NOMO-1 treated with dmso at 0.1 percent for 144 hours (cell line): ENCODE results near the gene PRIMPOL.
"Not testable (repeated sequence)": the region's sequence is repeated elsewhere in the genome, so short reads cannot be mapped to it uniquely, and the experiment has no call there.

Experiments
- DNase-seq: peaks from one replicate; lab custom pipeline; 2025; ENCODE audit not compliant: unreplicated experiment; lab: John Stamatoyannopoulos, UW

The PRIMPOL gene

DNA sequence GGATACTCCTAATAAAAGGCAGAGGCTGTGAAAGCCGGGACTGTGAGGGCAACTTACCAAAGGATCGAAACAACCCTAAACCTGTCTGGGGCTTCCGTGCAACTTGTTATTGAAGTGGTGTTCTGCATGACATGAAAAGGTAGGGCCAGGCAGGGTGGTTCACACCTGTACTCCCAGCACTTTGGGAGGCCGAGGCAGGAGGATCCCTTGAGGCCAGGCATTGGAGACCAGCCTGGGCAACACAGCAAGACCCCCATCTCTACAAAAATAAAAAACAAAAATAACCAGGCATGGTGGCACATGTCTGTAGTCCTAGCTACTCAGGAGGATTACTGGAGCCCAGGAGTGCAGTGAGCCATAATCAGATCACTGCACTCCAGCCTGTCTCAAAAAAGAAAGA, 12.6 kb upstream of the PRIMPOL start:
- no peak for DNase-seq

GRCh38 chr4:184641022-184641421, 8.5 kb upstream of the PRIMPOL start:
- DNase-seq: no peak

DNA sequence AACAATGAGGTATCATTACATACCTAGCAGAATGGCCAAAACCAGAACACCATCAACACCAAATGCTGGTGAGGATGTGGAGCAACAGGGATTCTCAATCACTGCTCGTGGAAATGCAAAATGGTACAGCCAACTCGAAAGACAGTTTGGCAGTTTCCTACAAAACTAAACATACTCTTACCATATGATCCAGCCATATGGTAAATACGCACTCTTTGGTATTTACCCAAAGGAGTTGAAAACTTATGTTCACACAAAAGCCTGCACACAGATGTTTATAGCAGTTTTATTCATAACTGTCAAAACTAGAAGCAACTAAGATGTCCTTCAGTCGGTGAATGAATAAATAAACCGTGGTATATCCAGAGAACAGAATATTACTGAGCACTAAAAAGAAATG, 8.1 kb upstream of the PRIMPOL start:
- no peak for DNase-seq

DNA sequence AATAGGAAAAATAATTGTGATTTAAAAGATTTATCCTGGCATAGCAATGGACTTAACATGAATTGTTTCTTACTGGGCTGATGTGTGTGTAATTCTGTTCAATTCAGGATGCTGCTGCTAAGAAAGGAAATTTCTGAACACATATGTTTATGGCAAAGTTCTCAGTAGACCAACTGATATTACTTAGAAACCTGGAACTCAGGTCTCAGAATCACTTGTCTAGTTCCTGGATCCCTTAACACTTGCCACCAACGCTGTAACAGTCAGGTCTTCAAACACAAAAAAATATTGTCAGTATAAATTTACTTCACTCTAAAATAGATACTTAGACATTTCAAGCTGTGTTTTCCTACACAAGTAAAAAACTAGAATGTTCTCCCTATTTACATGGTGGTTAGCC, 5.8 kb upstream of the PRIMPOL start:
- DNase-seq: no peak

DNA sequence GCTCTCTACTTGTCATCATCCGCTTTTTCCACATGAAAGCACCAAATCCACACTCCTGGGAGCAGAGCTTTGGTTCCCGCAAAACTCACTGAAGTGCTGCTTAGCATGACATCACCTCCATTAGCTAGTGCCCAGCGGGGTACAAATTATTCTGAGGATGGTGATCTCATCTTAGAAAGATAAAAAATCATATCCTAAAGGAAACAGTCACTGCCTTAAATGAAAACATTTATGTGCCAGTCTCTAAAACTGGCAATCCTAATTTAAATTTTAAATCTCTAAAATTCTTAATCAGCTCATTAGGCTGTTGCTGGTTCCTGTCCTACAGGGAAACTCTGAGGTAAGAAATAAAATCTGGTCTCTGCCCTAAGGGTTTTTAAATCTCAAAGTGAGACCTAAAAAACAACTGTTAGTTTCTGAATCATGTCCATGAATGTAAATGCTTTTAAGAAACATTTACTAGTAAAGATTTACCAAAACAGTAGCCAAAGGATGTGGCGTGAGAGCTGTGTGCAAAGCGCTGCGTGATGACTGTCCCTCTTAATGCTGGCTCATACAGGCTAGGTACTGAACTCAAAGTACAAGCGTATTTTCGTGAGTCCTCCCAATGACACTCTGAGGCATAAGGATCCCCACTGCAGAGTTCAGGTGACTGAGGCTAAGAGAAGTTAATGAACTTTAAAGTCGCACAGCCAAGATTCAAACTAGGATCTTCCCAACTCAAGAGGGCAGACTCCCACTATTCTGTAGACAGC, 4.8 kb upstream of the PRIMPOL start:
- no peak for DNase-seq

DNA sequence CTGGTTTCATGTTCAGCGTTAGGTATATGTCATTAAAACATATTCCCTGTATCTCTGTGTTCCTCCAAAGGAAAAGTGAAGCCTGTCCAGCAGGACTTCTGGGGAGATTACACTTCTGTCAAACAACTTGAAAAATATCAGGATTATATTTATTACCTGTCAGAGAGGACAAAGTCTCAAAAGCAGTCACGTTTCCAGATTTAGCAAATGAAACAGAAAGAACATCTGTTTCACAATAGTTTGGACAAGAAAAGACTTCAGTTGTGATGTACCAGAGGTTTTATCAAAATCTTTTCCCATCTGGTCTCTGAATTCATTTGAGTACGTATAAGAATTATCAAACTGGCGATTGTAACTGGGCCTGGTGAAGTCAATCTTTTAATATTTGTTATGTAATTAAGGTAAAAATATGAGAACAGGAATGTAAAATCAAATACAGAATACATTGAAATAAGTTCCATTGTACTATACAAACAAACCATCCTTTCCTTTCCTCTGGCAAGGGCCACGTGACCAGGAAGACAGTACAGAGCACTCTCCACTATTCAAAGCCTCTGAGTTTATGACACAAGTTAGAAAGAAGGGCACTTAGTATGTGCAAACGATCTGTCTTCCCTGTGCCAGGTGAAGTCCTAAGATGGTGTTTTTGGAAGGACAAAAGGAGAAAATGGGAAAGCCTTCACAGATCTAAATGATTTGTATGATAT, 3.5 kb upstream of the PRIMPOL start:
- DNase-seq: no peak

- no peak for DNase-seq
These were observed 2.1 kb upstream of the PRIMPOL start for GRCh38 chr4:184647266-184648053.

GRCh38 chr4:184648054-184648312, 1.6 kb upstream of the PRIMPOL start:
- DNase-seq: no peak

DNA sequence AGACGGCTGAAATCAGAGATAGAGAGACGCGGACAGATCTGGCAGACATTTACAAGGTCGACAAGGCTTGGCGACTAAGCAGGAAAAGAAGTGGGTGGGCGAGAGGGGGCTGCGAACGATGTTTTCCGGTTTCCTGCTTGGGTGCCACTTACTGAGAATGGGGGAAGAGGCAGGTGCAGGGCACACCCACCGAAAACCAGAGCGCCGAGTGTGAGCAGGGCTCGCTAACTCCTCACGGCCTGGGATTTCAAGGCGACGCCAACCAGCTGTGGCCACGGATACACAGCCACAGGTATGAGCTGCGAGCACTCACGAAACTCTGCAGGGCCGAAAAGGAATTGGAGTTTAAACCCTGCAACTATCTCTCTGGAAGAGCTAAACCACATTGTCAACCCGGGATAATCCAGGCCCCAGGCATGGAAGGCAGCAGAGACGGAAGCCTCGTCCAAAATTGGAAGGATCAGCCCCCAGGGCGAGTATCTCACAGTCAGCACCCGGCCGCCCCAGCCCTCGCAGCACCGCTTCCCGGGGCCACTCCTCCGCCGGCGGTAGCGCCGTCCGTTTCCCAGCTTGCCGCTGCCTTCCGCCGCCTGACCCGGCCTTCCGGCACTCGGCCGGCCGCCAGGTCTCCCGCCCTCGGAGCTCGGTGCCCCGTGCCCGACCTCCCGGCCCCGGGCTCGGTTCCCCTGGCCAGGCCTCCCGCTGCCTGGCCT, 1.1 kb upstream of the PRIMPOL start:
- DNase-seq: no peak

DNA sequence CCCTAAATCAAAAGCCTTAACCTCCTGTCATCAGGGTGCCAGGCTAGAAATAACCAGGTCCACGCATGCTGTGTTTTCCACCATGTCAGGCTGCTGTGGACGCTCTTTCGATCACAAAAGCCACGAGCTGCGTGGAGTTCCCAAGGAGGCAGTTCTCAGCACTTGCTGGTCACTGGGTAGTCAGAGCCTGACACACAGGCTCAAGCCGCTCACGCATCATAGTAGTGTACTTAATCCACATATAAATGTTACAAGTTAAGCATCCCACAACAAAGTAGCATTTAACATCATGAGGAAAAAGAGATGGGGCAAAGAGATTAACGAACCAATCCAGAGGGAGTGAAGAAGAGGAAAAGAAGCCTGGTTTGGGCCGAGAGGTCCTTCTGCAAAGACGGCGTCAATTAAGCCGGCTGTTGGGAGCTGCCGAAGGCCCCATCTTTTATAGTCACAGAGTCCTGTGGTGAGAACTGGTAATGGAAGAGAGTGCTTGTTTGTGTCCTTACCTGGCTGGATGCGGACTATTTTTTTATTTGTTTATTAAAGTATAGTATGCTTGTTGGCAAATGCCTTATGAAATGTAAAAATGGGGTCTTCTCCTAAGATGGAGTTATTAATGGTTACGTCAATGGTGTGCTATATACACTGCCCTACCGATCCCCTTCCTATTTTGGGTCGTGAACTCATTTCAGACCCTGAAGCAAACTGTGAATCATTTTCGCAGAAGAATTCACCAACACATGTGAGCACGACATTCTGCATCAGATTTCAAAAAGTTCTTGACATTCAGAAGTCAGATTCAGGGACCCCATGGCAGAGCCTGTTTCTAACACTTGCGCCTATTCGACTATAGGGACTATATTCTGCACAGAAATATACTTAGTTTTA, 675 bp downstream of the PRIMPOL start:
- no peak for DNase-seq

- DNase-seq: no peak
These were observed 2.4 kb downstream of the PRIMPOL start for GRCh38 chr4:184651899-184652298.

- DNase-seq: not testable (repeated sequence)
These were observed 3.1 kb downstream of the PRIMPOL start for GRCh38 chr4:184652681-184653080.

- DNase-seq: no peak
These were observed 4.1 kb downstream of the PRIMPOL start for GRCh38 chr4:184653650-184654049.

DNA sequence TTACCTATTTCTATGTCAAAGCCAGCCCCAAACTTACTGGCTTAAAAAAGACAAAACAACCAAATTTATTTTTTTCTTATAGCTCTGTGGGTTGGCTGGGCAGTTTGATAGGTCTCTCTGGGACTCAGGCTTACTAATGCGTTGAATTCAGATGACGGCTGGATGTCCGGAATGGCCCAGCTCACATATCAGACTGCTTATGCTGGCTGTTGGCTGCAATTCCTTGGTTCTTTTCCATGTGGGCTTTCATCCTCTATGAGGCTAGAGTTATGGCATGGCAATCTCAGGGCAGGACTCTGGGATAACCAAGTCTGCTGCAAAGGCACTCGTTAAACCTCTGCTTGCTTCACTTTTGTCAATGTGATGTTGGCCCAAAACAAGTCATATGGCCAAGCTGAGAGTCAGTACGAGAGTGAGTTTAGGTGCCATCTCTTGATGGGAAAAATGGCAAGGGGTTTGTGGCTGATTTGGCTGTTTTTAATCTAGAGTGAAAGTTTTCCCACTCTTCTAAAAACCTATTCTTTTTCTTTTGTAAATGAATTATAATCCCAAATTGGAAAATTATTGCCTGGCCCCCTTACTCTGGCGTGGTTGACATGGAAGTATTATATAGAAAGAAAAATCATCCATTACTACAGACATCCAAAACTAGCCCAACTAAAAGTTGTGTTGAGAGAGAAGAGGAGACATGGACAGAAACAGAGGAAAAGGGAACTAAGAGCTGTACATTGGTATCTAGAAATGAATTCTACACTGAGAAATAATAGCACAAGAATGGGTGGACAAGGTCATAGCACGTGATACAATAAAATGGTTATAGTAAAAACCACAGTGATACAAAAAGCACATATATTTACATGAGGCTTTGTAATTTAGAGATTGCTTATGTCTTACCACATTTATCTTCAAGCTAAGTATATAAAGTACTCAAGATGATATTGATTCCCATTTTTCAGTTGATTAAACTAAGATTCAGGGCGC, 6.6 kb downstream of the PRIMPOL start:
- no peak for DNase-seq

GRCh38 chr4:184657144-184657543, 7.6 kb downstream of the PRIMPOL start:
- DNase-seq: no peak

GRCh38 chr4:184657820-184658219, 8.3 kb downstream of the PRIMPOL start:
- not testable (repeated sequence) for DNase-seq

- no peak for DNase-seq
These were observed 11.4 kb downstream of the PRIMPOL start for GRCh38 chr4:184660978-184661377.

DNA sequence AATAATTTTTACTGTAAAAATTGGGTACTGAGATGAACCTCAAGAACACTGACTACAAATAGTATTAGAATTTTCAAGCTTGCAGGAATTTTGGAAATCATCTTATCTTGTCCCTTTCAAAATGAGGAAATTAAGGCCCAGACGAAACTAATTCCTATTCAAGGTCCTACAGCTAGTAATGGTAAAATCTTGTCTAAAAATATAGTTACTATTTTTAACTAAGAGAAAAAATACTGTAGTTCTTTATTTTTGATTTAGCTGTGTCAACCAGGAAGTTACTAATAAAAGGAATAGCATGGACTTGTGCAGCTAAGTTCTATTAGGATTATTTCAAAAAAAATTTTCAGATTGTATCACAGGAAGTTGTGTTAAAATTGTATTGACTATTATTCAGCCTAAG, 12.7 kb downstream of the PRIMPOL start:
- DNase-seq: no peak

DNA sequence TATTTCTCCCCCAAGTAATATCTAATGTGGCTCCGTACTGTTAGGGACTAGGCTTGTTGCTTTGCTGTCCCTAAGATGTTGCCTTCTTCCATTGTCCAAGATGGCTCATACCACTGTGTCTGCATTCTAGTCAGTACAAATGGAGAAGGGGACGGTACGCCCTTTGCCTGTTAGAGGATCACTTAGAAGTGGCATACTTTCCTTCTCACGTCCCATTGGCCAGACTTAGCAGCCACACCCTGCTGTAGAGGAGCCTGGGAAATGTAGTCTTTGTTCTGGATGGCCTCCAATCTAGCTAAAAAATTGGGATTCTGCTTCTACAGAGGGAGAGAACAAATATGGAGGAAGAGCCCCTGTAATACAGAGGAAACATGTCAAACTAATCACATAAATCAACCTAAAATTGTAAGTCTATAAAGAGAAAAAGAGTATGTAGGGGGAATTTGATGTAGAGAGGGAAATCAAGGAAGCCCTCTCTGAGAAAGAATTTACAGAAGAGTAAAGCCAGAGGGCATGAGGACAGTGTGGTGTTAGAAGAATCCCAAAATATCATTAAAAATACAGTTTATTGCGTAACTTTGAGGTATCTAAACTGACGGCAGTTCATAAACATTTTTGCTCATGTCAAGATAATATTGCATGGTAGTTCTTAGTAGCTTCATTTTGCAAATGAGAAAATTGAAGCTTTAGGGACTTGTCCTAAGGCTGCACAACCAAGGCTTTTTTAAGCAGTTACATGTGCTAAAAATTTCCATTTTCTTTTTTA, 15.1 kb downstream of the PRIMPOL start:
- DNase-seq: no peak
